PC-3 (cell line): ENCODE results near the gene DUOX2. TPM values are rescaled to one million over a fixed set of nuclear protein-coding genes. Genes with fewer than 3 reads are reported as not detected.

ENCODE experiments used
- ATAC-seq: fragments of 200-7000 bp; cut with Tn5 transposase; 2 replicates; pipeline ENCODE4 v1.9.1; 2020; ENCODE audit warnings: mild to moderate bottlenecking, moderate library complexity
- BruUV-seq: library from RNA; stranded (reverse); fragments of 400-500 nt; replicated peaks from 2 replicates; lab custom pipeline; 2021; lab: Mats Ljungman, UMichigan
- CTCF ChIA-PET: fragments of 300-600 bp; sonication (Branson Sonifier 250); formaldehyde crosslinking; loops from one replicate; lab custom pipeline; 2022; ENCODE audit warnings: antibody characterized with exemption; lab: Charles Lee
- POLR2A ChIA-PET: fragments of 300-600 bp; sonication (Branson Sonifier 250); formaldehyde crosslinking; loops from one replicate; lab custom pipeline; 2022; ENCODE audit warnings: antibody characterized with exemption; ENCODE audit not compliant: unreplicated experiment; lab: Charles Lee
- DNase-seq: peaks from one replicate; pipeline ENCODE4 v3.0.0-alpha.2; 2015
- H2AFZ ChIP-seq: fragments of 300-600 bp; sonication (generic); 2 replicates; pipeline ENCODE4 v1.6.0; 2016; ENCODE audit warnings: antibody characterized with exemption, low read length
- H3F3A ChIP-seq: fragments of 300-600 bp; sonication (generic); one replicate; pipeline ENCODE4 v1.6.0; 2017; ENCODE audit warnings: antibody characterized with exemption, low read length, control low read depth, mild to moderate bottlenecking; ENCODE audit not compliant: unreplicated experiment
- H3K27ac ChIP-seq: fragments of 300-600 bp; sonication (generic); 2 replicates; pipeline ENCODE4 v1.5.1; 2016; ENCODE audit warnings: mild to moderate bottlenecking, low read length
- H3K27me3 ChIP-seq: fragments of 300-600 bp; sonication (generic); 2 replicates; pipeline ENCODE4 v1.6.1; 2016; ENCODE audit warnings: low read length, mixed read lengths
- H3K36me3 ChIP-seq: fragments of 300-600 bp; sonication (generic); 2 replicates; pipeline ENCODE4 v1.6.1; 2016; ENCODE audit warnings: low read depth, mixed run types, low read length, mixed read lengths
- H3K4me1 ChIP-seq: fragments of 300-600 bp; sonication (generic); 2 replicates; pipeline ENCODE4 v1.5.1; 2016; ENCODE audit warnings: low read length; ENCODE audit not compliant: insufficient read depth
- H3K4me2 ChIP-seq: fragments of 300-600 bp; sonication (generic); 2 replicates; pipeline ENCODE4 v1.6.0; 2016; ENCODE audit warnings: low read length
- H3K4me3 ChIP-seq: fragments of 300-600 bp; sonication (generic); 2 replicates; pipeline ENCODE4 v1.5.1; 2016; ENCODE audit warnings: mild to moderate bottlenecking, low read length, mixed read lengths
- H3K79me2 ChIP-seq: fragments of 300-600 bp; sonication (generic); 2 replicates; pipeline ENCODE4 v1.6.1; 2017; ENCODE audit warnings: low read length, mixed read lengths
- H3K9ac ChIP-seq: fragments of 300-600 bp; sonication (generic); 2 replicates; pipeline ENCODE4 v1.6.0; 2016; ENCODE audit warnings: mild to moderate bottlenecking, low read length
- H3K9me2 ChIP-seq: fragments of 300-600 bp; sonication (generic); replicated peaks from 2 replicates; pipeline ENCODE4 v1.6.1; 2016; ENCODE audit warnings: mixed run types, low read length, mixed read lengths
- H3K9me3 ChIP-seq: fragments of 300-600 bp; sonication (generic); 2 replicates; pipeline ENCODE4 v1.6.1; 2016; ENCODE audit warnings: low read length, mixed read lengths
- H4K20me1 ChIP-seq: fragments of 300-600 bp; sonication (generic); 2 replicates; pipeline ENCODE4 v1.6.1; 2016; ENCODE audit warnings: low read length, mixed read lengths
- CTCF ChIP-seq: fragments of 300-600 bp; sonication (generic); conservative IDR thresholded peaks from 2 replicates; pipeline ENCODE4 v1.5.1; 2017; ENCODE audit warnings: antibody characterized with exemption, low read depth, mild to moderate bottlenecking, low read length
- EZH2 ChIP-seq: fragments of 300-600 bp; sonication (generic); IDR thresholded peaks from one replicate; pipeline ENCODE4 v1.6.1; 2017; ENCODE audit warnings: antibody characterized with exemption, mild to moderate bottlenecking, low read length; ENCODE audit not compliant: unreplicated experiment
- EZH2phosphoT487 ChIP-seq: fragments of 300-600 bp; sonication (generic); IDR thresholded peaks from 2 replicates; pipeline ENCODE4 v1.6.1; 2018; ENCODE audit warnings: mild to moderate bottlenecking, antibody characterized with exemption, low read length, borderline replicate concordance
- intact Hi-C: fragments of 100-400 bp; cut with micrococcal nuclease; formaldehyde crosslinking; loops from 2 replicates; pipeline ENCODE4 v1.9.0; 2023
- total RNA-seq: library from RNA; depleted of rRNA; stranded (reverse); fragments of >200 nt; gene quantifications from 2 replicates; pipeline ENCODE4 v1.2.3, GENCODE V29; 2014

Gene DUOX2
- total RNA-seq, 1 experiment from 2014 or later: not detected

GRCh38 chr15:45091576-45091975, 22.4 kb downstream of the DUOX2 start:
- no TSS peak for BruUV-seq
- Histone ChIP-seq H3K79me2 (no peaks in the 10 kb centered on the region), H3K9me2 (no peaks in the 10 kb centered on the region), H3K27me3 (peaks cover 39% of the 10 kb centered on the region; the same call in 1 of the 2 replicates), H3K9ac (no peak overlapping the region), H3K36me3 (no peaks in the 10 kb centered on the region), H3K4me2 (no peak overlapping the region), H3K27ac (no peak overlapping the region), H4K20me1 (no peaks in the 10 kb centered on the region), H3F3A (no peaks in the 10 kb centered on the region), H2AFZ (no peak overlapping the region), H3K4me1 (no peaks in the 10 kb centered on the region), H3K4me3 (no peak overlapping the region), H3K9me3 (no peaks in the 10 kb centered on the region)
- ChIA-PET POLR2A (no interaction called here), CTCF (no interaction called here)
- TF ChIP-seq CTCF (no peak), EZH2phosphoT487 (no peak), EZH2 (no peak)
- intact Hi-C loops: no loop called here
- ATAC-seq (no peak), DNase-seq (no peak)

GRCh38 chr15:45091161-45091560, 22.8 kb downstream of the DUOX2 start:
- Histone ChIP-seq H3K4me2 (no peak overlapping the region), H2AFZ (no peak overlapping the region), H3F3A (no peaks in the 10 kb centered on the region), H3K79me2 (no peaks in the 10 kb centered on the region), H3K9me2 (no peaks in the 10 kb centered on the region), H3K36me3 (no peaks in the 10 kb centered on the region), H4K20me1 (no peaks in the 10 kb centered on the region), H3K9ac (no peak overlapping the region), H3K4me1 (no peaks in the 10 kb centered on the region), H3K27ac (no peak overlapping the region), H3K4me3 (no peak overlapping the region), H3K9me3 (no peaks in the 10 kb centered on the region), H3K27me3 (peaks cover 39% of the 10 kb centered on the region; the same call in 1 of the 2 replicates)
- intact Hi-C loops: no loop called here
- ChIA-PET POLR2A (no interaction called here), CTCF (no interaction called here)
- TF ChIP-seq CTCF: no peak
- no peak for TF ChIP-seq EZH2phosphoT487
- no peak for TF ChIP-seq EZH2
- no TSS peak for BruUV-seq
- no peak for ATAC-seq
- no peak for DNase-seq

GRCh38 chr15:45089712-45090373, 24.1 kb downstream of the DUOX2 start:
- Histone ChIP-seq H4K20me1 (no peaks in the 10 kb centered on the region), H3F3A (no peaks in the 10 kb centered on the region), H3K36me3 (no peaks in the 10 kb centered on the region), H3K79me2 (no peaks in the 10 kb centered on the region), H3K27me3 (peaks cover 46% of the 10 kb centered on the region), H3K9ac (no peak overlapping the region), H3K4me3 (no peak overlapping the region), H3K4me1 (no peaks in the 10 kb centered on the region), H3K27ac (no peak overlapping the region), H2AFZ (no peak overlapping the region), H3K9me2 (no peaks in the 10 kb centered on the region), H3K9me3 (no peaks in the 10 kb centered on the region), H3K4me2 (no peak overlapping the region)
- intact Hi-C loops: no loop called here
- ChIA-PET POLR2A (interaction anchor here (0.6 kb wide), 1 partner anchor 8 kb away, joined by 3 read pairs; no protein-coding TSS in a partner anchor), CTCF (no interaction called here)
- TF ChIP-seq CTCF: no peak
- TF ChIP-seq EZH2: no peak
- TF ChIP-seq EZH2phosphoT487: no peak
- DNase-seq (no peak), ATAC-seq (no peak)
- BruUV-seq: no TSS peak
